Peyer's patch (tissue), 4 donors: Measurements from ENCODE around the gene BOC.

ENCODE experiments used
- CTCF ChIP-seq, 6 experiments: fragments of 450-650 bp in 4 of 6; fragments of 200-600 bp in 2 of 6; sonication (generic) in 1 of 6; IDR thresholded peaks; one replicate each; pipeline ENCODE4 v1.5.1; 2017 to 2019; ENCODE audit warnings: antibody characterized with exemption in 6 of 6, mild to moderate bottlenecking in 3 of 6, moderate library complexity in 1 of 6
- POLR2A ChIP-seq, 2 donors: fragments of 450-650 bp; IDR thresholded peaks; one replicate each; pipeline ENCODE4 v1.5.1; 2017; ENCODE audit warnings: antibody characterized with exemption in 2 of 2, mild to moderate bottlenecking in 2 of 2, moderate library complexity in 2 of 2

- TF ChIP-seq POLR2A (IDR thresholded peaks at IDR 0.05) (no peak), CTCF (IDR thresholded peaks at IDR 0.05) (no peak)
These were observed 27.1 kb downstream of the BOC start for GRCh38 chr3:113238503-113238902.
